Neural progenitor cell (in vitro differentiated cells): ENCODE data around the gene GPR37L1. TPM values are rescaled to one million over a fixed set of nuclear protein-coding genes. Genes with fewer than 3 reads are reported as not detected.
"Not testable (repeated sequence)": the region's sequence is repeated elsewhere in the genome, so short reads cannot be mapped to it uniquely, and the experiment has no call there.

Experiments
- DNase-seq: peaks from one replicate; pipeline ENCODE4 v3.0.0-alpha.2; 2016; ENCODE audit warnings: low spot score
- H2AFZ ChIP-seq: fragments of 200-600 bp; sonication (generic); replicated peaks from 2 replicates; pipeline ENCODE4 v1.6.1; 2016; ENCODE audit warnings: antibody characterized with exemption
- H3F3A ChIP-seq: fragments of 200-600 bp; sonication (generic); 2 replicates; pipeline ENCODE4 v1.6.1; 2016; ENCODE audit warnings: antibody characterized with exemption, low read depth
- H3K27ac ChIP-seq: fragments of 200-600 bp; sonication (generic); 2 replicates; pipeline ENCODE4 v1.5.1; 2016; ENCODE audit warnings: mild to moderate bottlenecking
- H3K27me3 ChIP-seq: fragments of 200-600 bp; sonication (generic); 2 replicates; pipeline ENCODE4 v1.6.1; 2016; ENCODE audit warnings: mild to moderate bottlenecking, moderate library complexity
- H3K36me3 ChIP-seq: fragments of 200-600 bp; sonication (generic); 2 replicates; pipeline ENCODE4 v1.5.1; 2016
- H3K4me1 ChIP-seq: fragments of 200-600 bp; sonication (generic); 2 replicates; pipeline ENCODE4 v1.6.1; 2016; ENCODE audit warnings: mixed run types
- H3K4me2 ChIP-seq: fragments of 200-600 bp; sonication (generic); 2 replicates; pipeline ENCODE4 v1.6.1; 2016
- H3K4me3 ChIP-seq: fragments of 200-600 bp; sonication (generic); 2 replicates; pipeline ENCODE4 v1.5.1; 2016
- H3K79me2 ChIP-seq: fragments of 200-600 bp; sonication (generic); 2 replicates; pipeline ENCODE4 v1.6.1; 2016; ENCODE audit warnings: low read depth
- H3K9ac ChIP-seq: fragments of 200-600 bp; sonication (generic); 2 replicates; pipeline ENCODE4 v1.6.1; 2016
- H3K9me3 ChIP-seq: fragments of 200-600 bp; sonication (generic); 2 replicates; pipeline ENCODE4 v1.5.1; 2016; ENCODE audit warnings: low read depth
- H4K20me1 ChIP-seq: fragments of 200-600 bp; sonication (generic); 2 replicates; pipeline ENCODE4 v1.6.1; 2016; ENCODE audit warnings: low read depth
- H3K27ac Mint-ChIP-seq: 3 replicates; pipeline ENCODE4 v1.8.0; 2021; ENCODE audit warnings: mixed read lengths
- H3K27me3 Mint-ChIP-seq: 2 replicates; pipeline ENCODE4 v1.8.0; 2022; ENCODE audit warnings: low read depth, mild to moderate bottlenecking, inconsistent platforms, moderate library complexity, mixed read lengths; ENCODE audit not compliant: insufficient read depth
- H3K36me3 Mint-ChIP-seq: 3 replicates; pipeline ENCODE4 v1.8.0; 2021; ENCODE audit warnings: mixed read lengths
- H3K4me1 Mint-ChIP-seq: 3 replicates; pipeline ENCODE4 v1.8.0; 2021; ENCODE audit warnings: mixed read lengths
- H3K4me3 Mint-ChIP-seq: 3 replicates; pipeline ENCODE4 v1.8.0; 2021; ENCODE audit warnings: mild to moderate bottlenecking, moderate library complexity, mixed read lengths
- H3K9me3 Mint-ChIP-seq: 3 replicates; pipeline ENCODE4 v1.8.0; 2020; ENCODE audit warnings: mixed read lengths
- CTCF ChIP-seq: fragments of 200-600 bp; sonication (generic); IDR thresholded peaks from 2 replicates; pipeline ENCODE4 v1.5.1; 2017; ENCODE audit warnings: antibody characterized with exemption, mild to moderate bottlenecking
- EZH2 ChIP-seq: fragments of 200-600 bp; sonication (generic); IDR thresholded peaks from 2 replicates; pipeline ENCODE4 v1.6.1; 2017; ENCODE audit warnings: antibody characterized with exemption, mild to moderate bottlenecking, moderate library complexity
- EZH2phosphoT487 ChIP-seq: fragments of 200-600 bp; sonication (generic); IDR thresholded peaks from 2 replicates; pipeline ENCODE4 v1.6.1; 2017; ENCODE audit warnings: antibody characterized with exemption
- total RNA-seq: library from RNA; depleted of rRNA; stranded (reverse); fragments of >200 nt; gene quantifications from 2 replicates; pipeline ENCODE4 v1.2.3, GENCODE V29; 2015; ENCODE audit warnings: low replicate concordance

The GPR37L1 gene
- total RNA-seq, 1 donor from 2014 or later, result not detected

GRCh38 chr1:202110977-202111376 lies 11.7 kb upstream of the GPR37L1 start:
- TF ChIP-seq CTCF (no peak), EZH2 (no peak), EZH2phosphoT487 (no peak)
- Histone ChIP-seq H3K9ac (no peak overlapping the region), H3K27ac (no peak overlapping the region), H2AFZ (no peak overlapping the region), H3K4me1 (peaks cover 32% of the 10 kb centered on the region), H3K27me3 (no peaks in the 10 kb centered on the region), H3F3A (peaks cover 14% of the 10 kb centered on the region), H3K4me3 (no peak overlapping the region), H3K79me2 (no peaks in the 10 kb centered on the region), H3K36me3 (no peaks in the 10 kb centered on the region), H3K9me3 (no peaks in the 10 kb centered on the region), H3K4me2 (no peak overlapping the region), H4K20me1 (no peaks in the 10 kb centered on the region)
- DNase-seq, result no peak
- H3K4me3 Mint-ChIP-seq, result no peak overlapping the region
- H3K36me3 Mint-ChIP-seq, result no peaks in the 10 kb centered on the region
- peak overlapping the region; percentile 89 for H3K27ac Mint-ChIP-seq
- H3K9me3 Mint-ChIP-seq, result no peaks in the 10 kb centered on the region
- peaks cover 11% of the 10 kb centered on the region for H3K27me3 Mint-ChIP-seq
- peaks cover 42% of the 10 kb centered on the region for H3K4me1 Mint-ChIP-seq

GRCh38 chr1:202111589-202111988 lies 11.1 kb upstream of the GPR37L1 start:
- H3K79me2 ChIP-seq, H3K4me2 ChIP-seq, H3K36me3 ChIP-seq, H3K27me3 ChIP-seq, H3K27ac Mint-ChIP-seq, H4K20me1 ChIP-seq, H3K9me3 Mint-ChIP-seq, H2AFZ ChIP-seq, DNase-seq, H3K9ac ChIP-seq, H3K4me3 Mint-ChIP-seq, H3K36me3 Mint-ChIP-seq, H3K27ac ChIP-seq, H3K9me3 ChIP-seq, H3K4me3 ChIP-seq: not testable (repeated sequence)
- Mint-ChIP-seq H3K4me1 (peaks cover 39% of the 10 kb centered on the region), H3K27me3 (peaks cover 11% of the 10 kb centered on the region)
- Histone ChIP-seq H3K4me1 (peaks cover 25% of the 10 kb centered on the region), H3F3A (peaks cover 11% of the 10 kb centered on the region)

GRCh38 chr1:202112859-202113689 lies 9.6 kb upstream of the GPR37L1 start:
- peaks cover 11% of the 10 kb centered on the region for H3K4me1 ChIP-seq
- no peak overlapping the region for H3K27ac ChIP-seq
- H2AFZ ChIP-seq, result no peak overlapping the region
- H3K27ac Mint-ChIP-seq, result peak overlapping the region; percentile 89
- peaks cover 1% of the 10 kb centered on the region for H3F3A ChIP-seq
- H3K9me3 Mint-ChIP-seq, result no peaks in the 10 kb centered on the region
- DNase-seq, result no peak
- no peaks in the 10 kb centered on the region for H4K20me1 ChIP-seq
- H3K79me2 ChIP-seq, result no peaks in the 10 kb centered on the region
- H3K4me3 ChIP-seq, result no peak overlapping the region
- no peak overlapping the region for H3K4me2 ChIP-seq
- no peak overlapping the region for H3K9ac ChIP-seq
- peaks cover 26% of the 10 kb centered on the region for H3K4me1 Mint-ChIP-seq
- H3K27me3 ChIP-seq, result no peaks in the 10 kb centered on the region
- TF ChIP-seq EZH2, result no peak
- no peak for TF ChIP-seq CTCF
- TF ChIP-seq EZH2phosphoT487, result no peak
- H3K36me3 ChIP-seq, result no peaks in the 10 kb centered on the region
- H3K36me3 Mint-ChIP-seq, result no peaks in the 10 kb centered on the region
- H3K4me3 Mint-ChIP-seq, result no peak overlapping the region
- peaks cover 6% of the 10 kb centered on the region for H3K27me3 Mint-ChIP-seq
- no peaks in the 10 kb centered on the region for H3K9me3 ChIP-seq

- no peaks in the 10 kb centered on the region for H4K20me1 ChIP-seq
- no peaks in the 10 kb centered on the region for H3K79me2 ChIP-seq
- H3K9me3 ChIP-seq, result no peaks in the 10 kb centered on the region
- no peaks in the 10 kb centered on the region for H3K27me3 ChIP-seq
- H3K36me3 ChIP-seq, result no peaks in the 10 kb centered on the region
- Mint-ChIP-seq H3K27ac (no peak overlapping the region), H3K4me3 (no peak overlapping the region), H3K27me3 (peaks cover 2% of the 10 kb centered on the region), H3K36me3 (no peaks in the 10 kb centered on the region), H3K9me3 (no peaks in the 10 kb centered on the region), H3K4me1 (peaks cover 20% of the 10 kb centered on the region)
- H3F3A ChIP-seq, result no peaks in the 10 kb centered on the region
- H3K4me1 ChIP-seq, result peaks cover 10% of the 10 kb centered on the region
- H2AFZ ChIP-seq, result no peak overlapping the region
- DNase-seq, result no peak
- H3K4me2 ChIP-seq, result no peak overlapping the region
- no peak overlapping the region for H3K27ac ChIP-seq
- TF ChIP-seq EZH2 (no peak), CTCF (no peak), EZH2phosphoT487 (no peak)
- H3K9ac ChIP-seq, result no peak overlapping the region
- H3K4me3 ChIP-seq, result no peak overlapping the region
Observed at GRCh38 chr1:202113690-202114300, 8.9 kb upstream of the GPR37L1 start.
